CD4-positive, alpha-beta T cell treated with Interferon gamma for 1 hour (primary cell): ENCODE measurements around the gene RCCD1.

Source experiments
- DNase-seq: peaks from one replicate; pipeline ENCODE4 v3.0.0-alpha.2; 2020

RCCD1 gene

GRCh38 chr15:90968434-90968833, 13.8 kb downstream of the RCCD1 start:
- no peak for DNase-seq

- no peak for DNase-seq
These were observed 15.6 kb downstream of the RCCD1 start for GRCh38 chr15:90970274-90970673.

GRCh38 chr15:90972133-90972532, 17.4 kb downstream of the RCCD1 start:
- no peak for DNase-seq

GRCh38 chr15:90974216-90974615, 19.5 kb downstream of the RCCD1 start:
- no peak for DNase-seq

GRCh38 chr15:90979582-90979981, 24.9 kb downstream of the RCCD1 start:
- no peak for DNase-seq

DNA sequence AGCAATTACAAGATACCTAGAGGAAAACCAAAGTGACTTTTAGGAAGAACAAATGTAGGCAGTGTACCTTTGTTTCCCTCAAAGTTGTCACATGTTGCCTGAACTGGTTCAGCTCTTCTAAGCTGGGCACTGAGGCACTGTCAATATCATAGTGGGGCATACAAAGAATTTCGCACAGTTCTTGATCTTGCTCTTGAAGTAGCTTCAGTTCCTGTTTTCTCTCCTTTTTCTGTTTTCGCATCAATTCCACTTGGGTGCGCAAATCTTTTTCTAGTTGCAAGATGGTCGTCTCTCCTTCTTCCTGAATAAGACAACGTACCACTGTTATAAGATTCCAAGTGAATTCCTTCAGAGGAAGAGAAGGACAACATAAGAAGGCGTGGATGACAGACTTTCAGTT, 27.0 kb downstream of the RCCD1 start:
- DNase-seq, result no peak

- no peak for DNase-seq
These were observed 27.5 kb downstream of the RCCD1 start for GRCh38 chr15:90982135-90982534.

DNA sequence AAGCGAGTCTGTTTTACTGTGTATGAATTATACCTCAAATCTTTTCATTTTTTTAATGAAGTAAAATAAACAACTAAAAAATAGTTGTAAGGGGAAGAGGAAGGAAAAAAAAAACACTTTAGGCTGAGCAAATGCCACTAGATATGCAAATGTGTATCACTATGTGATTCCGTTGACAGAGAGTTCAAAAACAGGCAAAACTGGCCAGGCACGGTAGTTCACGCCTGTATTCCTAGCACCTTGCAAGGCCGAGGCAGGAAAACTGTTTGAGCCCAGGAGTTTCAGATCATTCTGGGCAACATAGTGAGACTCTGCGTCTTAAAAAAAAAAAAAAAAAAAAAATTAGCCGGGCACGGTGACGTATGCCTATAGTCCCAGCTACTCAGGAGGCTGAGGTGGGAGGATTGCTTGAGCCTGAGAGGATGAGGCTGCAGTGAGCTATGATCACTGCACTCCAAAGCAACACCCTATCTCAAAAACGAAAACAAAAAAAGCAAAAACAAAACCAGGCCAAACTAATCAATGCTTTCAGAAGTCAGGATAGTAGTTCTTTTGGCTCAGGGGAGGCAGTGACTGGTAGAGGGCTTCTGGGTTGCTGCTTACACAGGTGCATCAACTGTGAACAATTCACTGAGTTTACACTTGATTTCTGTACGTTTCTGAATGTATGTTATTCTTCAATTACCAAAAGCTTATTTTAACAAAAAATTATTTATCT, 32.3 kb downstream of the RCCD1 start:
- no peak for DNase-seq

DNA sequence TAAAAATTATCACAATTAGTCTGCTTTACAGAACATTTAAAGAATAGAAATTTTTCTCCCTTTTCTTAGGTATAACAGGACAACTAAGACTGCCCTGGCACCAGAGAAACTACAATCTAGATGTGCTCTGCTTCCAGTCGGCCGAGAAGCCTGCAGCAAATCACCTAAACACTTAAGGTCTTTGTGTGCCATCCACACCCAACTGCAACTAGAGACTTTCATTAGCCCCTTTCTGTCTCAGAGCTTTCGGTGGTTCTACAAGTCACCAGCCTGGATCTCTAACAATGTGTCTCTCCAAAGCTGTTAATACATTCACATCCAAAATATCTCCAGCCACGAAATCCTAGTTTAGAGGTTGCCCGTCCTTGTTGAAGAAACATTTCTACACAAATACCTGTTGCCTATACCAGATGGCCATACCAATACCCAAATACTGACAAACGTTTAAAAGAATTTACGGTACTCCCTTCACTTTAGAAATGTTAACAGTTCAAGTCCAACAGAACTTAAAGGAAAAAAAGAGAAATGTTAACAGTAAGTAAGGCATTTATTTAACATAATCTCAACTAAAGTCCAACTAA, 33.0 kb downstream of the RCCD1 start:
- DNase-seq, result no peak

DNA sequence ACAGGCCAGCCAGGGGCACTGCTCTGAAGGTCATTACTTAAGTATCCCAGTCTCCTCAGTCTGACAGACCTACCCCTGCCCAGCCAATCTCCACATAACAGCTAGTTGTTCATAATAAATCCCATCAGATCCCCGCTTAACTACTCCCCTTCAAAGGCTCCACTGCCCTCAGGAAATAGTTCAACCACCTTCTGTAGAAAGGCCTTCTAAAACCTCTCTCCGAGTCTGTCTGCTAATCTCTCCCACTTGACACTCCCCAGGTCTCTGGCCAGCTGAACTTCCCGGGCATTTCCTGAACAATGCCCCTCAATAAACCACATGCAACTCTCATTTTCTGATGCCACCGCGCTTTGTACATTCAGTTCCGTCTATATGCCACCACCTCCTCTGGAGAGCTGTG, 33.6 kb downstream of the RCCD1 start:
- DNase-seq, result no peak

DNA sequence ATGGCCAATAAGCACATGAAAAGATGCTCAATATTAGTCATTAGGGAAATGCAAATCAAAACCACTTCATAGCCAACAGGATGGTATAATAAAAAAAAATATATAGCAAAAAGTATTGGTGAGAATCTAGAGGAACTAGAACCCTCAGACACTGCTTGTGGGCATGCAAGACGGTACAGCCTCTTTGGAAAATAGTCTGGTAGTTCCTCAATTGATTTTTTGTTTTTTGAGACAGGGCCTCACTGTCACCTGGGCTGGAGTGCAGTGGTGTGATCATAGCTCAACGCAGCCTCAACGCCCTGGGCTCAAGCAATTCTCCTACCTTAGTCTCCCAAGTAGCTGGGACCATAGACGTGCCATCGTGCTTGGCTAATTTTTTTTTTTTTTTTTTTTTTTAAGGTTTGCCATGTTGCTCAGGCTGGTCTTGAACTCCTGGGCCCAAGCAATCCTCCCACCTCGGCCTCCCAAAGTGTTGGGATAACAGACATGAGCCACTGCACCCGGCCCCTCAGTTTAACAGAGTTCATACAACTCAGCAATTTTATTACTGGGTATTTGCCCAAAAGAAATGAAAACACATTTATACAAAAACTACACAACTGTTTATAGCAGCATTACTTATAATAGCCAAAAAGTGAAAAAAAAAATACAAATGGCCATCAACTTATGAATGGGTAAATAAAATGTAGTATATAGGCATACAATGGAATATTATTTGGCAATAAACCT, 34.5 kb downstream of the RCCD1 start:
- DNase-seq, result no peak

- no peak for DNase-seq
These were observed 35.8 kb downstream of the RCCD1 start for GRCh38 chr15:90990446-90990845.

DNA sequence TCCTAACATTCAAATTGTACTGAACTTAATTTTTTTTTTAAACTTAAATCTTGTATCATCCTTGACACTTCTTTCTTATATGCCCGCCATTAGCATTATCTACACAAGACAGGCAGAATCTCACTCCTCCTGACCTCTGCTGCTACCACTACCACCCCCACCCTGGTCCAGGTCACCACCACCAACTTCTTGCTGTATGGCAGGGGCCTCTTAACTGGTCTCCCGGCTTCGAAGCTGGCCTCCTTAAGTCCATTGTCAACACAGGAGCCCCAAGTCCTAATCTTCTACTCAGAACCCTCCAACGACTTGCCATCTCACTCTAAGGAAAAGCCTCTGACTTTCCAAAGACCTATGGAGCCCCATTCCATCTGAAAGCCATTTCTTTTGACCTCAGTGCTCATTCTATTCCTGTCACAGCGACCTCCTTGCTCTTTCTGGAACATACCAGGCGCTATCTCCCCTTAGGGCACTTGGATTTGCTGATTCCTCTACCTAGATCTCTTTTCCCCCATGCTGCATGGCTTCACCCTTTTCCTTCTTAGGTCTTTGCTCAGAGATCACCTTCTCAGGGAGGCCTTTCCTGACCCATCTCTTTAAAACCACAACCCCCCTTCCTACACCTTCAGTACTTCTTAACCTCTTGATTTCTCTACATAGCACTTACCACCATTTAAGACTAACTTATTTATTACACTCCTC, 37.1 kb downstream of the RCCD1 start:
- DNase-seq, result no peak

GRCh38 chr15:90994059-90994416, 39.4 kb downstream of the RCCD1 start:
- DNase-seq, result no peak

GRCh38 chr15:90994417-90995311, 40.0 kb downstream of the RCCD1 start, which contains the start of gene PRC1:
Gene PRC1 (minus strand): TSS chr15:90994535. CDS start chr15:90994417, 118 bp downstream.
- DNase-seq, result peak; percentile 97

- DNase-seq, result no peak
These were observed 44.1 kb downstream of the RCCD1 start for GRCh38 chr15:90998737-90999136.

DNA sequence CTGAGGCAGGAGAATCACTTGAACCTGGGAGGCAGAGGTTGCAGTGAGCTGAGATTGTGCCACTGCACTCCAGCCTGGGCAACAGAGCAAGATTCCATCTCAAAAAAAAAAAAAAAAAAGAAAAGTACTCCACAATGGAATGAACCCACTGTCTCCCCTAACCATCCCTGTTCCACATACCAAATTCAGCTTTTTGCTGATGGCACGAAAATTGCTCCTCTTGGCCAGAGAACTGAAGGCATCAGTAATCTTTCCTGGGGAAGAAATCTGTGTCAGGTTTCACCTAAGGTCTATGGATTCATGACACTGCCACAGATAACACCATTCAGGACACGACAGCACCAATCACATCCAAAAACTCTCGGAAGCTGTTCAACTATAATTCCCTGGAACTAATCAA, 46.5 kb downstream of the RCCD1 start:
- no peak for DNase-seq

DNA sequence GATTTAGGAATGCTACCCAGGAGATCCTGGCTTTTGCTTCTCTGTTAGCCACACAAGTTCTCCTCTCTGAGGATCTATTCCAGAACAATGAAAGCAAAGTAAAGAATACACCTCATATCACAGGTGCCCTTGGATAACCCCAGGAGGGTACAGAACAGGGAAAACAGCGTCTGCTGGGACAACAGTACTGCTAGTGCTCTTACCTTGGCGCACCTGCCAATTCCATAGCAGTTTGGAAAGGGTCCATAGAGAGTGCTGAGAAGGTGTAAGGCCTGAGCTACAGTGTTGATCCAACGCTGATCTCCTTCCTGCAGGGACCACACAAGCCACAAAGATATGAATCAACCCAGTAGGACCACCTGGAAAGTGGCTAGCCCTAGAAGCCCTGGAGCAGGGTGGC, 52.6 kb downstream of the RCCD1 start:
- no peak for DNase-seq
